ENCODE measurements around the gene FSTL5. TPM values are rescaled to one million over a fixed set of nuclear protein-coding genes. Genes with fewer than 3 reads are reported as not detected.

The FSTL5 gene
- total and polyA plus RNA-seq, 10 of the 15 experiments (the other 5 are each of a cell fraction or from before 2014, with no cell fraction given) = 0.04 to 2.4 (median 0.08) TPM; not detected in 4

GRCh38 chr4:161714022-161714751, 449.6 kb downstream of the FSTL5 start:
- Histone ChIP-seq H3K9me3 (replicated peaks; ENCODE audit: control insufficient read depth, insufficient read depth, low read length) (no peaks in the 10 kb centered on the region), H3K79me2 (ENCODE audit: control insufficient read depth, insufficient read depth, low read length) (no peaks in the 10 kb centered on the region), H4K20me1 (ENCODE audit: control insufficient read depth, insufficient read depth) (no peaks in the 10 kb centered on the region), H3K27me3 (replicated peaks in 1 of 2; ENCODE audit: control insufficient read depth in 2 of 2, insufficient read depth in 2 of 2, low read length in 1 of 2) (no peaks in the 10 kb centered on the region), H3K4me3 (no peak overlapping the region), H3K4me2 (ENCODE audit: control insufficient read depth, insufficient read depth) (no peak overlapping the region), H3K4me1 (ENCODE audit: control insufficient read depth, insufficient read depth, low read length) (no peaks in the 10 kb centered on the region), H2AFZ (ENCODE audit: control insufficient read depth, low read depth, low read length) (no peak overlapping the region), H3K36me3 (ENCODE audit: control insufficient read depth in 2 of 2, insufficient read depth in 2 of 2, low read length in 1 of 2) (no peaks in the 10 kb centered on the region), H3K9ac (ENCODE audit: control insufficient read depth, insufficient read depth, low read length) (no peak overlapping the region), H3K27ac (ENCODE audit: control insufficient read depth, insufficient read depth) (no peak overlapping the region)
- intact Hi-C loops (cut with micrococcal nuclease; ENCODE audit: unreplicated experiment) = no loop called here
- ChIA-PET CTCF (interaction anchor here (0.6 to 1.5 kb wide), 5 partner anchors 11 to 1955 kb away, joined by 3 to 5 read pairs (median 3); no protein-coding TSS in a partner anchor), SMC1A (ENCODE audit: uncharacterized antibody, unreplicated experiment) (interaction anchor here (0.6 to 3.6 kb wide), 8 partner anchors 8 to 190 kb away, joined by 3 to 16 read pairs (median 4); no protein-coding TSS in a partner anchor), RAD21 (ENCODE audit: unreplicated experiment) (interaction anchor here (1.3 kb wide), 1 partner anchor 8 kb away, joined by 3 read pairs; no protein-coding TSS in a partner anchor), POLR2A (interaction anchor here (0.6 kb wide), 1 partner anchor 1020 kb away, joined by 4 read pairs; no protein-coding TSS in a partner anchor)
- FAIRE-seq (no peak), ATAC-seq (peak; percentile 91), DNase-seq (ENCODE audit: low read depth, low spot score) (no peak)
- in situ Hi-C loops (cut with MboI) = no loop called here
- no TSS peak for BruUV-seq (replicated peaks)
- 17% methylated on average over 2 of the region's 2 CpGs for WGBS (ENCODE audit: insufficient coverage, insufficient replicate concordance, low lambda C conversion rate, missing lambda C conversion rate)
- no peak for TF ChIP-seq CBFB (IDR thresholded peaks at IDR 0.05; ENCODE audit: low read depth)
- no peak; a peak in 1 of 4 replicates for TF ChIP-seq BHLHE40 (IDR thresholded peaks at IDR 0.05; ENCODE audit: borderline replicate concordance in 1 of 2, low read depth in 2 of 2, low read length in 1 of 2)
- no peak for TF ChIP-seq PAX8 (IDR thresholded peaks at IDR 0.05)
- no peak for TF ChIP-seq BRCA1 (IDR thresholded peaks at IDR 0.05; ENCODE audit: low read depth, low read length)
- TF ChIP-seq TBL1XR1 (IDR thresholded peaks at IDR 0.05; ENCODE audit: low read depth, low read length) = no peak
- TF ChIP-seq WRNIP1 (IDR thresholded peaks at IDR 0.05; ENCODE audit: borderline replicate concordance, low read depth, low read length) = no peak
- peak; percentile 90 for TF ChIP-seq MTA2 (IDR thresholded peaks at IDR 0.05; ENCODE audit: low read depth)
- TF ChIP-seq FOS (IDR thresholded peaks at IDR 0.05; ENCODE audit: borderline replicate concordance, extremely low read depth, insufficient read length) = no peak
- no peak for TF ChIP-seq ZNF622 (IDR thresholded peaks at IDR 0.05)
- TF ChIP-seq EED (IDR thresholded peaks at IDR 0.05; ENCODE audit: low read depth) = no peak
- no peak for TF ChIP-seq MAX (IDR thresholded peaks at IDR 0.05; ENCODE audit: low read depth, low read length)
- no peak for TF ChIP-seq STAT1 (conservative IDR thresholded peaks at IDR 0.05)
- no peak for TF ChIP-seq SMAD5 (IDR thresholded peaks at IDR 0.05; ENCODE audit: low read depth)
- TF ChIP-seq DPF2 (IDR thresholded peaks at IDR 0.05) = no peak
- no peak for TF ChIP-seq SIX5 (IDR thresholded peaks at IDR 0.05; ENCODE audit: low read depth, low read length, severe bottlenecking)
- TF ChIP-seq BMI1 (IDR thresholded peaks at IDR 0.05; ENCODE audit: borderline replicate concordance) = no peak; the same call in 1 of the 2 replicates
- no peak for TF ChIP-seq EZH2 (IDR thresholded peaks at IDR 0.05; ENCODE audit: borderline replicate concordance, control insufficient read depth, low read depth, low read length)
- TF ChIP-seq CEBPB (IDR thresholded peaks at IDR 0.05; ENCODE audit: borderline replicate concordance in 1 of 2, low read depth in 2 of 2, low read length in 2 of 2) = no peak
- TF ChIP-seq ZNF217 (IDR thresholded peaks at IDR 0.05) = no peak
- TF ChIP-seq IKZF2 (IDR thresholded peaks at IDR 0.05) = peak in 1 of 2 experiments; percentile 47; a peak in 1 of 4 replicates
- TF ChIP-seq ZZZ3 (IDR thresholded peaks at IDR 0.05; ENCODE audit: control insufficient read depth, insufficient read length, low read depth) = no peak
- TF ChIP-seq NR2F1 (conservative IDR thresholded peaks at IDR 0.05) = 0 out of 2 replicates have a peak, but pooled peaks have one; percentile 16
- TF ChIP-seq RUNX3 (IDR thresholded peaks at IDR 0.05; ENCODE audit: low read length) = no peak
- TF ChIP-seq RBBP5 (conservative IDR thresholded peaks at IDR 0.05) = no peak
- TF ChIP-seq SUPT20H (IDR thresholded peaks at IDR 0.05; ENCODE audit: borderline replicate concordance, control insufficient read depth, low read depth, low read length) = no peak
- no peak for TF ChIP-seq CHD4 (IDR thresholded peaks at IDR 0.05)
- peak; percentile 68 for TF ChIP-seq ATF7 (IDR thresholded peaks at IDR 0.05; ENCODE audit: low read depth)
- TF ChIP-seq RAD51 (IDR thresholded peaks at IDR 0.05) = no peak
- no peak for TF ChIP-seq SRF (IDR thresholded peaks at IDR 0.05; ENCODE audit: low read depth in 2 of 2, low read length in 2 of 2)

Data from GM12878 (cell line).